SIG-M5 (cell line): ENCODE results near the gene RAD51AP2.
A peak's percentile ranks its signal among the peaks of the same experiment; 100 is the strongest.
"Not testable (repeated sequence)": the region's sequence is repeated elsewhere in the genome, so short reads cannot be mapped to it uniquely, and the experiment has no call there.

Experiments
- DNase-seq: peaks from one replicate; lab custom pipeline; 2025; lab: John Stamatoyannopoulos, UW

RAD51AP2 gene

DNA sequence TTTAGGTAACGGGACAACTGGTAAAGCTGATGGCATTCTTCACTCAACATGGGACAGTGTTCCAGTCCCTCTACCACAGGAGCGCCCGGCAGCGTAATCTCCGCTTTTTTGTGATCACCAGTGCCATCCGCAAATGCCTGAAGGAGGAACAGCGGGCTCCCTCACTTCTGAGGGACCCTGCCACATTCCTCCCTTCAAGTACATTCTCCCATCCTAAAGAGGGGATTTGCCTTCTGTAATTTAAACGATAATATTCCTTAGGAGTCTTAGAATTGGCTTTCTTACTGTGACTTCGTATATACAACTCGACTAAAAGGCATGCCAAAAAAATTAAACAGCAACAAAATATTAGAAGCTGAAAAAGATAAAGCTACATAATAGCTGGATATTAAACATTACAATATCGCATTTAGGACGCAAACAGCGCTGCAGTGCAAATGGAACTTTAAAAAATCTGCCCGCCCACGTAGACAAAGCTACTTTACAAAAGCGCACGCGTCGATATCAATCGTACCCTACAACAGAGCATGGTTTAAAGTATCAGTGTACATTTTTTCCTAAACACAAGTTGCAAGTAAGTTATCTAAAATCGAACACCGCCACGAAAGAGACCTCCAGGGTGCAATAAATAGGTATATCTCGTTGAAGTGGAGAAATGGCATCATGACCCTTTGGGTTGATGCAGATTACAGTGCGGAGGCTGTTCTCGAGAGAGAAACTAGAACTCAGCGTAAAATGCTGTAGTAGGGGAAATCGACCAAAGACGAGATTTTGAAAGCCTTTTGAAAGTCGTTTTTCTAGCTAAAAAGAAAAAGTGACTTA, 20.0 kb upstream of the RAD51AP2 start:
- no peak for DNase-seq

DNA sequence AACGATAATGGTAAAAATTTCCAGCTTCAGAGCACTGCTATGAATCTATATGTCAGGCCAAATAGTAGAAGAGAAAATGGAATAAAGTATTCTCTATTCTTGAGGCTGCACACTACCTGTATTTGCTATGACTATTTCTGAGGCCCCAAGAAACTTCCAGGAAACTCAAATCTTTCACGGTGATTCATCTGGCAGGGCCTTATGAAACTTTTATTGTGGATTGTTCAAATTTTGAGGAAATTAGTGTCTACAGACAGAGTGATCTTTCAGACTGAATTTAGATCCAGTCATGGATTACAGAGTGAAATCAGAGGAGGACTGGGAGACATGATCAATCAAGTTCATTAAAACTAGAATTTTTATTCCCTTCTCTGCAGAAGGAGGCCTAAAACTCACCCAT, 18.2 kb upstream of the RAD51AP2 start:
- no peak for DNase-seq

DNA sequence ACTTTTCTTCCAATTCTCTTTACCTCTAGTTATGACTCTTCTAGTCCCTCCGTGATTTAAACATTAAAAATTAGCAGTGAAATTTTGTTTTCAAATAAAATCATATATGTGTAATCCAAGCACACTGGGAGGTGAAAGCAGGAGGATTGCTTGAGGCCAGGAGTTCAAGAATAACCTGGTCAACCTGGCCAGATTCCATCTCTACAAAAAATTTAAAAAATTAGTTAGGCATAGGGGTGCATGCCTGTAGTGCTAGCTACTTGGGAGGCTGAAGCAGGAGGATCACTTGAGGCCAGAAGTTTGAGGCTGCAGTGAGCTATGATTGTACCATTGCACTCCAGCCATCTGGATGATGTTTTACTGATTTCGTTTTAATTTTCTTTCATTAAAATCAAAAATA, 15.3 kb upstream of the RAD51AP2 start:
- DNase-seq, result no peak

DNA sequence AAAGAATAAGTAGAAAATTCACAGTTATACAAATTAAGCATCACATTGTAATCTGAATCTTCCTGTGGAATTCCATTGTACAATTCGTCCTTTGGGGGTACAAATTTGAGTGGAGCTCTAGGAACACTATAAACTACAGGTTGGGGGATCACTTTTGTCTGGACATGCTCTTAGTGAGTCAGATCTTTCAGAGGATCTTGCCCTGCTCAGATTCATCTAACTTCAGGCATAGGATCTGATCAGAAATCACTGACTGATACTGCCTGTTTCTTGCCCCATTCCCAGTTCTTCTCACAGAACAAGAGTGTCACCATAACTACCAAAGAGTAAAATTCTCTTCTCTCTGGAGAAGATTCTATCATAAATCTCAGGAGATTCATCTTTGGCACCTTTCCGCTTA, 11.5 kb upstream of the RAD51AP2 start:
- no peak for DNase-seq

DNA sequence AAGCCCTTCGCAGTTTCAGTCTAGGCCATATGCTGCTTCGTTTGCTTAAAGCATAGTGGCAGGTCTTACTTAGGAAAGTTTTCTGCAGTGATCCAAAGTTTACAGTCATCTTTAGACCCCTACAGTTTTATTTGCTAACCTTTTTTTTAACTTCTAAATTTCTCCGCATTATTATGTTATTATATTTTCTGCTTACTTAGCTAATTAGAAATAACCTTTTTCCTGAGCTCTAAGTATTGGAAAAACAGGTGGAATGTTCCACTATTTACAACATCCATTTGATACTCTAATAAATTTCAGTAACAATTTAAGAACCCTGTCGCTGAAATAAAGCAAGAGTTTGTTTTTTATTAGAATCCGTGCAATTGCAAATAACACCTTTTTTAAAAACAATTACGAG, 4.1 kb upstream of the RAD51AP2 start:
- no peak for DNase-seq

DNA sequence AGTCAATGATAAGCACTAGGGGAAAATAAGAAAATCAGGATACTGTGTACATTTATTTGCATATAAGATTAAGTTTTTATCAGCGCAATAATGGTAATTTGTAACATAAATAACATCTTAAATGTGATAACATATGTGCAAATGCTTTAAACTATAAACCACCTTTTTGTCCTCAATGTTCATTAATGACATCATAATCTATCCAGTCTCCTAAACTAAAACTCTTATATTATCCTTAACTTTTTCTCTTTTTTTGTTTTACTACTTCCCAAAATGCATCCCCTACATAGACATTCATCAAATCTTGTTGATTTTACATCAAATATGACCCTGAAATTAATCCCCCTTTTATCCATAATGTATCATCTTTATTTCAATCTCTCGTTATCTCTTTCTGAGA, 3.4 kb upstream of the RAD51AP2 start:
- DNase-seq, result no peak

DNA sequence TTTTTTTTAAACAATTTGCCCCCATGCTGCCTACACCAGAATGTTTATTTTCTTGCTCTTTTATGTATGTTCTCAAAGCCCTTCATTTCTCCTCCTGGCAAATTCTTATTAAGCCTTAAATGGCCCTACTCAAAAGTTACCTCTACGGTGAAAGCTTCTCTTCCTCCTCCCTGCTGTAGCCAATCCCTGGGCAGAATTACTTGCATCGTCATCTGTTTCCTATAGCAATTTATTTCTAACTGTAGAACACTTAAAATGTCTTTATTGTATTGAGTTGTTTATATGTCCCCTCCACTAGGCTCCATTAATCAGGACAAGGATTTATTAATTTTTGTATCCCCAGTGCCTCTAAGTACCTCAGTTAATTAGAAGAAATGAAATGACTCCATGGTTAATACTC, 2.5 kb upstream of the RAD51AP2 start:
- no peak for DNase-seq

DNA sequence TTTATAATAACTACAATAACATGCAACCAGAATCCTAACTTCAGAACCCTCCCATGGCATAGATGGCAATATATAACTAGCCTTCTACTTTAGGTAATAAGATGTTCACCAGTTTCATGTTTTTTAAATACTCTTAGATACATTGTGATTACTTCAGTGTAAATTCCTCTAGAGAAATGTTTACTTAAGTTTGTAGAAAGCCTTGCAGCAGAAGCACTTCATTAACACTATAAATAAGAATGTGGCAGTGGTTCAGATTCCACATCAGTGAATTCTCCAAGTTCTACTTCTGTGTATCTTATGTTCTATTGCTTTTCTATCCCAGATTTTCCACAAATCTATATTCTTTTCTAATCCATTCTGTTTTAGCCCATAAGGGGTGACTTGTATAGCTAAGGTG, 1.2 kb upstream of the RAD51AP2 start:
- no peak for DNase-seq

DNA sequence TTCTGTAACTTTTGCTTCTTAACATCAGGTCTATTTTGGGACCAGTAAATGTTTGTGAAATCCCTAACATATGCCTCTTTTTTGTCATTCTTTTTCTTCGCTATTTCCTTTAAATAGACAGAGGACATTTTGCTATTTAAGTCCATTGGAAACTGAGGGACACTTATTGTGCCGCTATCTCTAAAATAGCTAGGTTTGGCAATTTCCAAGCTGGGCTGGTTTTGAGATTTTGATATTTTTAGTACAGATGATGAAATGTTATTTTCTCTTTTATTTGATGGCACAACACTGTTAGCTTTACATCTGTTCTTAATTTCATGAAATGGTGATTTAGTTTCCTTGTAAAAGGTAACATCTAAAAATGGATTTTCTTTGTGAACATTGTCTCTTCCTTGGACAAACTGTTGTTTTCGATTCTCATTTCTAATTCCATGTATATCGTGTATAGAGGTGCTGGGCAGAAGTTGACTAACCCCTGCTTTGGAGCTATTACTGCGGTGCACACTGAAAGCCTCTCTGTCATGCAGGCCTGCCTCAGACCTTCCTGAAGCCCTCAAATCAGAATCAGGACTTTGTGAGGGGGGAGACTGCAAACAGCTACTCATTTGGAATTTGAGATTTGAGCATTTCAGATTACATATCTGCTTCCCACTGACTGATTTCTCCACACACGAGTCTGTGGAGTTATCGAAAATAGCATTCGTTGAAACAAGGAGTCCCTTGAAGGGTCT, 594 bp downstream of the RAD51AP2 start:
- DNase-seq, result no peak

DNA sequence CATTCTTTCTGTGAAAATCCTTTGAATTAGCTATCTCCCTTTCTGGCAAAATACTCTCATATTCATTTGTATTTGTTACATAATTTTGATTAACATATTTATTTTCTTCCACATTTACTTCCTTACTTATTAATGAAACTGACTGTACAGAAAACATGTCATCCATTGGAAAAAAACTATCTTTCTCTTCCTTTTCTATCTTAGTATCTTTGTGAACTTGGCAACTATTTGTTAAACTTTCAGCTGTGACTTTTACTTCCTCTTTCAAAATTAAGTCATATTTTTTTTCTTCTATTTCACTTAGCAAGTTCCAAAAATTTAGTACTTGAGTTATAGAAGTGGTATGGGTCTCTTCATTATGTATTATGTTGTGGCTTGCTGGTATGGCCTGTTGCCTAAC, 2.6 kb downstream of the RAD51AP2 start:
- peak; percentile 32 for DNase-seq

DNA sequence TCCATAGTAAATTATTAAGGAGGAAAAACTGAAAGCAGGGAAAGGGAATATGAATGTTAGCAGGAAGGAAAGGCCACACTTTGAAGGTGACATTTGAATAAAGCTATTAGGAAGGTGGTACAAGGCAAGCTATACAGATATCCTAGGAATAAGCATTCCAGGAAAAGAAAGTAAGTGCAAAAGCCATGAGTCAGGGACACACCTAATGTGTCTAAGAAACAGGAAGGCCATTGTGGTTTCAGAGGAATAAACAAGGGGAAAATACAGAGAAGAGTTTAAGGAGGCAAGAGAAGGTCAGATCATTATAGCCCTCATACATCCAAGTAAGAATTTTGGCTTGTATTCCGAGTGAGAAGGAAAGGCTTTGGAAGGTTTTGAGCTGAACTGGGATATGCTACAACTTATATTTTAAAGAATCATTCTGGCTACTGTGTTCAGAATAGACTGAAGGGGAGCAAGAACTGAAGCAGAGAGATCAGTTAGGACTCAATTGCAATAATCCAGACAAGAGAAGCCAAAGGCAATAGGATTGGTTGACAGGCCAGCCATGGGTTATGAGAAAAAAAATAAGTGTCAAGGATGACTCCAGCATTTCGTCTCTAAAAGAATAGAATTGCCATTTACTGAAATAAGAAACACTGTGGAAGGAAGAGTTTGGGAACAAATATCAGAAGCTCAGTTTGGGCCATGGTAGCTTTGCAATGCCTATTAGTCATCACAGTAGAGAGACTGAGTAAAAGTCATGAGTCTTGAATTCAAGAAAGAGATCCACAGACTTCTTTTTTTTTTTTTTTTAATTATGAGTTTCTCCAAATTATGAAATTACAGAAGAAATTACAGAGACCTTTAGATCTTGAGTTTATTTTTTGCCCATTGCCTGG, 11.3 kb downstream of the RAD51AP2 start:
- no peak for DNase-seq

DNA sequence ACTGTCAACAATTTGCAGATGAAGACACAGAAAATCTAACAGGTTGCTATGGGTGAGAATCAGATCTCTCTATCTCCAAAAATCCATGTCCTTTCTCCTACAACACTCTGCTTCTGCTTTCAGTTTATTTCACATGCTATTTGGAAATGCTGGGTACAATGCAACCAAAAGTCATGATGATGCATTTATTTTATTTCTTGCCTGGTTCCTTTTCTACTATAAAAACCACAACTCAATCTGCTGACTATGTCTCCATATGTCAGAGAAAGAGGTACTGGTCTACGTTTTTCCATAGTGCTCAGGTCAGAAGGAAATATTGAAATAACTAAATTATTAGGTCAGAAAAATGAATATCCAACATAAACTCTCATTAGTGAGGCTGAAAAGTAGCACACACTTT, 20.5 kb downstream of the RAD51AP2 start:
- no peak for DNase-seq

DNA sequence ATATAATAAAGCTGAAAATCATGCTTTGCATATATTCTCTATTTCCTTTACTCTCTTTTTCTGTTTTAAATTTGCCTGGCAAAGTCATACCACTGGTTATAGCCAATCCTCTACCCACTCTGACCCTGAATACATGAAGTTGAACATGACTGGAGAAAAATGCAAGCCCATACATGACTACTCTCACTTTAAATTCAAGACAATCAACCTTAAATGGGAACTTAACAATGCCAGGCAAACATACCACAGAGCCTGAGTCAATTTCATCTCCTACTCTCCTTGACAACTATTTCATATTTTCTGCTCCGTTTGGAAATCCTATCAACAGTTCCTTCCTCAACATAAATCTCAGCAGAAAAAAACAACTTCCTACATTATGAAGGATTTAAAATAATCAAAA, 22.6 kb downstream of the RAD51AP2 start:
- DNase-seq, result no peak

DNA sequence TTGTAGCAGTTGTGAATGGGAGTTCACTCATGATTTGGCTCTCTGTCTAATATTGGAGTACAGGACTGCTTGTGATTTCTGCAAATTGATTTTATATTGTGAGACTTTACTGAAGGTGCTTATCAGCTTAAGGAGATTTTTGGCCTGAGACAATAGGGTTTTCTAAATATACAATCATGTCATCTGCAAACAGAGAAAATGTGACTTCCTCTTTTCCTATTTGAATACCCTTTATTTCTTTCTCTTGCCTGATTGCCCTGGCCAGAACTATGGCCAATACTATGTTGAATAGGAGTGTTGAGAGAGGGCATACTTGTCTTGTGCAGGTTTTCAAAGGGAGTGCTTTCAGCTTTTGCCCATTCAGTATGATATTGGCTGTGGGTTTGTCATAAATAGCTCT, 28.1 kb downstream of the RAD51AP2 start:
- not testable (repeated sequence) for DNase-seq

DNA sequence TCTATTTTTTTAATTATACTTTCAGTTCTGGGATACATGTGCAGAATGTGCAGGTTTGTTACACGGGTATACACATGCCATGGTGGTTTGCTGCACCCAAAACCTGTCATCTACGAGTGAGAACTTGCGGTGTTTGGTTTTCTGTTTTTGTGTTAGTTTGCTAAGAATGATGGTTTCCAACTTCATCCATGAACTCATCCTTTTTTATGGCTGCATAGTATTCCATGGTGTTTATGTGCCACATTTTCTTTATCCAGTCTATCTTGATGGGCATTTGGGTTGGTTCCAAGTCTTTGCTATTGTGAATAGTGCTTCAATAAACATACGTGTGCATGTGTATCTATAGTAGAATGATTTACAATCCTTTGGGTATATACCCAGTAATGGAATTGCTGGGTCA, 29.6 kb downstream of the RAD51AP2 start:
- not testable (repeated sequence) for DNase-seq

DNA sequence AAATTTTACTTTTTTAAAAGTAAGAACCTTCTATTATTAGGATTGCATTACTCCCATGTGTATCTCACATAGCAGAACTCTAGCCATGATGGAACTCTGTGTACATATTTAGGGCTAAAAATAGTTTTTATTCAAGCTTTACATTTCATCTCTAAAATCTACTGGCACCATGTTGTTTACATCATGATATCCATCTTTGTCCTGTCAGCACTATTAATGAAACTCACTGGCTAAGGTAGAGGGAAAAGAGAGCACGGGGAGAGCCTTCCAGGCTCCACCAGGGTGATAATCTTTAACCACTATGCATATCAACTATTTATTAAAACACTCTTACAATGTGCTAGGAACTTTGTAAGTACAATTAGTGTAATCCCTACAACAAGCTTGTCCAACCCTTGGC, 34.7 kb downstream of the RAD51AP2 start:
- no peak for DNase-seq

DNA sequence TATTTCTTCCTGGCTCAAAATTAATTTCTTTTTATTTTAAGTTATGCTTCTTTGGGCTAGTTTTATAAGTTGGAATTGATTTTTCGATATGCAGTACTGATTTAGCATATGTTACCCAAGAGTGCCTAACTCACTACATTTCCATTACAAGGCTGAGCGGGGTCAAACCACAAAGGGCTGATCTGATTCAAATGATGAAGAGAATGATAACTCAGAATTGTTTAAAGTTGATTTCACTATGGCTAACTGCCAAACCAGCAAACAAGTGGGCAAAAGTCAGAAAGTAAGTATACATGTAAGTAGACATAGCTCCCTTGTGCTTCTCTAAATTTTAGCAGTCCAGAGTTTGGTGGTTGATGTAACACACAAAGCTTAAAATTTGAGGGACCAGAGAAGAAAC, 35.6 kb downstream of the RAD51AP2 start:
- no peak for DNase-seq

DNA sequence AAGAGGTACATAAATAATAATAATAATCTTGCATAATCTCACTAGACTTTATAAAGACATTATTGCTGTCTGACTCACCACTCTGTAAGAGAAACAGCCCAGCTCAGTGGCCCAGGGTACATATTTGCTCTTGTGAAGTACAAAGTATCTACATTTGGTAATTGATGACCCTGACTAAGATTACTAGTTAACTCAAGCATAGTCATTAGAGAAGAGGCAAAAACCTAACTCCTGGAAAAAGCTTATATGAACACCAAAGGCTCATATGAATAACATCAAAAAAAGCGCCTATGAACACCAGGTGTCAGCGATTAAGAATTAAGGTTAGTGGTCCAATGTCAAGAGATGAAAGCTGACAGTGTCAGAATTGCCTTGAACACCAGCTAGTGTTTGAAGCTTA, 38.4 kb downstream of the RAD51AP2 start:
- no peak for DNase-seq

DNA sequence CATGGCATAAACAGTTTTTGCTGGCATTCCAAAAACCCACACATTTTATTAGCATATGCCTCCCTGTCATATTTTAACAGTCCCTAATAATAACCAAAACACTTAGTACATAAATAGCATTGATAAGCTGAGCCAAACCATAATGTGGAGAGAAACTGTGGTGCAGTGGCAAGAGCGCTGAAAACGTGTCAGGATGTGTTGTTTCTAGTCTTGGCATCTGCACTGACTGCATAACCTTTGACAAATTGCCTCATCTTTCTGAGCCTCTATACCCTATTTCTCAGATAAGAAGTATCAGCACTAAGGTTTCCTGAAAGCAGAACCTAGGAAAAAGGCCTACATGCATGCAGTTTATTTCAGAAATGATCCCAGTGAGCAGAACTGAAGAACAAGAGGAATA, 41.4 kb downstream of the RAD51AP2 start:
- no peak for DNase-seq

DNA sequence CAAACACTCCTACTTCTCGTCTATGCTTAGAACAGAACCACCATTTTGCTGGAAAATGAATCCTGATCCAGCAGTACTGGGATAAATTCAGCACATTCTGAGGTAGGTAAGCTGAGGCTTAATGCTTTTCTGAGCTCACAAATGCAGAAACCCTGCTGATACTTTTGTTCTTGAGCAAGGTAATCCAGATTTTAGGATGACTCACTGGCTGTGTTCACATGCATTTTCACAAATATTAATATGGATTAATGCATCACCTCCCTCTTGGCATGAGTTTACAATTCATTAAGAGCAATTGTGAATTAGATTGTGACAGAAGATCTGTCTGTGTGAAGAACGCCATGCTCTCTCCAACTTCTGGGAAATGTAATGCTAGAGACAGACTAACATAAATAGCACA, 42.2 kb downstream of the RAD51AP2 start:
- DNase-seq, result no peak

DNA sequence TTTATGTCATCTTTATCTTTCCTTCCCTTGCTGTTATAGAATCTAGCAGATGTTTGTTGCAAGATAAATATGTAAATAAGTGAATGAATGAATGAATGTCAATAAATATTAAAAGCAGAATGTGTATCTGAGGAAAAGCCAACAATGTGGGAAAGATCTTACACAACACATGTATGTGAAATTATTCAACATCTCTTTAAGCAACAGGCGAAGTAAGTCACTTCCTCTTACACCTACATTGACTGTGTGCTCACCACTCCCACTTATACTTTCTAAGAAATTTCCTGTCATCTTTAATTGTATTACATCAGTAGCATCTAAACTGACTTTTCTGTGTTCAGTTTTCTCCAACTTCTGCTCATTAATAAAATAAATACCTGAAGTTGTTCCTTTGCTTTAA, 43.0 kb downstream of the RAD51AP2 start:
- no peak for DNase-seq

DNA sequence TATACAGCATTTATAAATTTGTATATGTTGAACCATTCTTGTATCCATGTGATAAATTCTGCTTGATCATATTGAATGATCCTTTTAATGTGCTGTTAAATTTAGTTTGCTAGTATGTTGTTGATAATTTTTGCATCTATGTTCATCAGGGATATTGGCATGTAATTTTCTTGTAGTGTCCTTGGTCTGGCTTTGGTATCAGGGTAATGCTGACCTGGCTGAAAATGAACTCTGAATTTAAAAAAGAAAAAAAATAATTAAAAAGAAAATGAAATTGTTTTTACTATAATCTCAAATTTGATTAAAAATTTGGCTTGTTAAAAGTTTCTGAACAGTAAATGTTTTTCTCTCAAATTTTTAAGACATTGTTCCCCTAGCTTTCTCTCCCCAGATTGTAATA, 46.3 kb downstream of the RAD51AP2 start:
- no peak for DNase-seq
